ENCODE measurements around the gene SEMA5B.

SEMA5B gene

DNA sequence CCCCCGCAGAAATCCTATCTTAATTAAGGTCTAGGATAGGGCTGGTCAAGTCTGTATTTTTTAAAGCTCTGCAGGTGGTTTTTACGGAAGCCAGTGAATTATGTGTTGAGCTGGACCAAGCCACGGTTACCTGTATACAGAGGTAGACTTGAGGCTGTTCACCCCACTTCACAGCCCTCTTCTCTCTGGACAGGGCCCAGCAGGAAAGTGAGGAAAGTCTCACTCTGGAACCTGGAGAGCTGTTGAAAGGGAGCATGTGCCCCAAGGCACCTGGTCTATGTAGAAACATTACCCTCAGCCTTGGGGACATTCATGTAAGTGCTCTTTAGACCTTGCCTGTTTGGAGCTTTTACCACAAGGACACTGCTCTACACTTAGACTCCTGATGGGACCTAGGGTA, 6.9 kb downstream of the SEMA5B start:
- POLR2A ChIA-PET: interaction anchor here (0.9 kb wide), 1 partner anchor 43 kb away, joined by 3 read pairs; no protein-coding TSS in a partner anchor
- no peaks in the 10 kb centered on the region for H3K9me3 ChIP-seq (ENCODE audit: control insufficient read depth, insufficient read depth, low read depth, low read length)
- no peak overlapping the region for H3K27ac ChIP-seq (ENCODE audit: extremely low read depth, low read depth, low read length)
- H3K4me3 ChIP-seq (ENCODE audit: low read depth, low read length): no peak overlapping the region
- H3K4me1 ChIP-seq (ENCODE audit: control insufficient read depth, insufficient read depth, low read length): peaks cover 3% of the 10 kb centered on the region; the same call in 1 of the 2 replicates
- H3K36me3 ChIP-seq (ENCODE audit: control insufficient read depth in 2 of 2, insufficient read depth in 1 of 2, low read length in 2 of 2): no peaks in the 10 kb centered on the region
- CTCF ChIA-PET: interaction anchor here (1.2 kb wide), 1 partner anchor 46 kb away, joined by 3 read pairs; no protein-coding TSS in a partner anchor
- TF ChIP-seq RBAK (tag by site-specific recombination; IDR thresholded peaks at IDR 0.05) (no peak), ZNF792 (tag by site-specific recombination; IDR thresholded peaks at IDR 0.05) (no peak), ZNF664 (tag by site-specific recombination; IDR thresholded peaks at IDR 0.05) (no peak), ZNF660 (tag by site-specific recombination; IDR thresholded peaks at IDR 0.05) (no peak), ZNF112 (tag by site-specific recombination; IDR thresholded peaks at IDR 0.05) (no peak)
- TF ChIP-seq, protein P1, sequence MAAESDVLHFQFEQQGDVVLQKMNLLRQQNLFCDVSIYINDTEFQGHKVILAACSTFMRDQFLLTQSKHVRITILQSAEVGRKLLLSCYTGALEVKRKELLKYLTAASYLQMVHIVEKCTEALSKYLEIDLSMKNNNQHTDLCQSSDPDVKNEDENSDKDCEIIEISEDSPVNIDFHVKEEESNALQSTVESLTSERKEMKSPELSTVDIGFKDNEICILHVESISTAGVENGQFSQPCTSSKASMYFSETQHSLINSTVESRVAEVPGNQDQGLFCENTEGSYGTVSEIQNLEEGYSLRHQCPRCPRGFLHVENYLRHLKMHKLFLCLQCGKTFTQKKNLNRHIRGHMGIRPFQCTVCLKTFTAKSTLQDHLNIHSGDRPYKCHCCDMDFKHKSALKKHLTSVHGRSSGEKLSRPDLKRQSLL (tag by site-specific recombination; IDR thresholded peaks at IDR 0.05): no peak

DNA sequence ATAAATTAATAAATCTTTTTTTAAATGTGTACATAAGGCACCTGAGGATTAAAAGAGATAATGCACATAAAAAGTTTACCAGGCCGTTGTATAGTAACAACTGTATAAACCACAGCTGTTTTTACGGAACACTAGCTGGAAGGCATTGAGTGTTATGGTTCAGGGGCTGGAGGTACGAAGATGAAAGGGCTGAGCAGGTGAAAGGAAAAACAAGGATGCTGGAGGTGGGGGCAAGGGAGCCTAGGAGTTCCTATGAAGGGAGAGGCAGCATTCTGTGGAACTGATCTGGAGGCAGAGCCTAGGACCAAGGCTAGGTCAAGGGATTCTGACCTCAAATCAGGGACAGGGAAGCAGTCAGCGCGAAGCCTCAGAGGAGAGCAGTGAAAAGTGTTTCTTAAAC, 8.0 kb downstream of the SEMA5B start:
- H3K36me3 ChIP-seq (ENCODE audit: control insufficient read depth in 2 of 2, insufficient read depth in 1 of 2, low read length in 2 of 2): no peaks in the 10 kb centered on the region
- H3K9me3 ChIP-seq (ENCODE audit: control insufficient read depth, insufficient read depth, low read depth, low read length): no peaks in the 10 kb centered on the region
- ChIA-PET CTCF (interaction anchor here (1.9 kb wide), 1 partner anchor 9 kb away, joined by 16 read pairs; the partner anchor contains the start of gene SEMA5B), POLR2A (no interaction called here)
- no peak overlapping the region for H3K4me3 ChIP-seq (ENCODE audit: low read depth, low read length)
- H3K27ac ChIP-seq (ENCODE audit: extremely low read depth, low read depth, low read length): no peak overlapping the region
- H3K4me1 ChIP-seq (ENCODE audit: control insufficient read depth, insufficient read depth, low read length): peaks cover 3% of the 10 kb centered on the region; the same call in 1 of the 2 replicates
- TF ChIP-seq ZNF623 (tag by site-specific recombination; IDR thresholded peaks at IDR 0.05) (no peak), ZNF426 (tag by site-specific recombination; IDR thresholded peaks at IDR 0.05) (no peak), ZBTB7A (tag by site-specific recombination; IDR thresholded peaks at IDR 0.05; ENCODE audit: low read depth) (no peak), ZNF324 (tag by site-specific recombination; IDR thresholded peaks at IDR 0.05) (no peak), PRDM1 (tag by site-specific recombination; IDR thresholded peaks at IDR 0.05) (no peak), ZNF791 (tag by site-specific recombination; IDR thresholded peaks at IDR 0.05) (no peak), EGR2 (tag by site-specific recombination; IDR thresholded peaks at IDR 0.05; ENCODE audit: low read depth) (no peak), ZNF341 (tag by site-specific recombination; IDR thresholded peaks at IDR 0.05; ENCODE audit: low read depth) (no peak), ZNF416 (tag by site-specific recombination; IDR thresholded peaks at IDR 0.05) (no peak), ZNF544 (tag by site-specific recombination; IDR thresholded peaks at IDR 0.05) (no peak), SETDB1 (IDR thresholded peaks at IDR 0.05; ENCODE audit: insufficient read length, low read length) (no peak), ZNF76 (tag by site-specific recombination; IDR thresholded peaks at IDR 0.05; ENCODE audit: borderline replicate concordance, low read depth) (no peak), SCRT2 (tag by site-specific recombination; IDR thresholded peaks at IDR 0.05) (no peak)
- TF ChIP-seq, protein P2, sequence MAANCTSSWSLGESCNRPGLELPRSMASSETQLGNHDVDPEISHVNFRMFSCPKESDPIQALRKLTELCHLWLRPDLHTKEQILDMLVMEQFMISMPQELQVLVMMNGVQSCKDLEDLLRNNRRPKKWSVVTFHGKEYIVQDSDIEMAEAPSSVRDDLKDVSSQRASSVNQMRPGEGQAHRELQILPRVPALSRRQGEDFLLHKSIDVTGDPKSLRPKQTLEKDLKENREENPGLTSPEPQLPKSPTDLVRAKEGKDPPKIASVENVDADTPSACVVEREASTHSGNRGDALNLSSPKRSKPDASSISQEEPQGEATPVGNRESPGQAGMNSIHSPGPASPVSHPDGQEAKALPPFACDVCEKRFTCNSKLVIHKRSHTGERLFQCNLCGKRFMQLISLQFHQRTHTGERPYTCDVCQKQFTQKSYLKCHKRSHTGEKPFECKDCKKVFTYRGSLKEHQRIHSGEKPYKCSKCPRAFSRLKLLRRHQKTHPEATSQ (tag by site-specific recombination; IDR thresholded peaks at IDR 0.05): no peak
- TF ChIP-seq, protein P3, sequence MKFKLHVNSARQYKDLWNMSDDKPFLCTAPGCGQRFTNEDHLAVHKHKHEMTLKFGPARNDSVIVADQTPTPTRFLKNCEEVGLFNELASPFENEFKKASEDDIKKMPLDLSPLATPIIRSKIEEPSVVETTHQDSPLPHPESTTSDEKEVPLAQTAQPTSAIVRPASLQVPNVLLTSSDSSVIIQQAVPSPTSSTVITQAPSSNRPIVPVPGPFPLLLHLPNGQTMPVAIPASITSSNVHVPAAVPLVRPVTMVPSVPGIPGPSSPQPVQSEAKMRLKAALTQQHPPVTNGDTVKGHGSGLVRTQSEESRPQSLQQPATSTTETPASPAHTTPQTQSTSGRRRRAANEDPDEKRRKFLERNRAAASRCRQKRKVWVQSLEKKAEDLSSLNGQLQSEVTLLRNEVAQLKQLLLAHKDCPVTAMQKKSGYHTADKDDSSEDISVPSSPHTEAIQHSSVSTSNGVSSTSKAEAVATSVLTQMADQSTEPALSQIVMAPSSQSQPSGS (tag by site-specific recombination; IDR thresholded peaks at IDR 0.05; ENCODE audit: low read depth): no peak
- TF ChIP-seq, protein P4, sequence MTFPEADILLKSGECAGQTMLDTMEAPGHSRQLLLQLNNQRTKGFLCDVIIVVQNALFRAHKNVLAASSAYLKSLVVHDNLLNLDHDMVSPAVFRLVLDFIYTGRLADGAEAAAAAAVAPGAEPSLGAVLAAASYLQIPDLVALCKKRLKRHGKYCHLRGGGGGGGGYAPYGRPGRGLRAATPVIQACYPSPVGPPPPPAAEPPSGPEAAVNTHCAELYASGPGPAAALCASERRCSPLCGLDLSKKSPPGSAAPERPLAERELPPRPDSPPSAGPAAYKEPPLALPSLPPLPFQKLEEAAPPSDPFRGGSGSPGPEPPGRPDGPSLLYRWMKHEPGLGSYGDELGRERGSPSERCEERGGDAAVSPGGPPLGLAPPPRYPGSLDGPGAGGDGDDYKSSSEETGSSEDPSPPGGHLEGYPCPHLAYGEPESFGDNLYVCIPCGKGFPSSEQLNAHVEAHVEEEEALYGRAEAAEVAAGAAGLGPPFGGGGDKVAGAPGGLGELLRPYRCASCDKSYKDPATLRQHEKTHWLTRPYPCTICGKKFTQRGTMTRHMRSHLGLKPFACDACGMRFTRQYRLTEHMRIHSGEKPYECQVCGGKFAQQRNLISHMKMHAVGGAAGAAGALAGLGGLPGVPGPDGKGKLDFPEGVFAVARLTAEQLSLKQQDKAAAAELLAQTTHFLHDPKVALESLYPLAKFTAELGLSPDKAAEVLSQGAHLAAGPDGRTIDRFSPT (tag by site-specific recombination; IDR thresholded peaks at IDR 0.05): no peak
- TF ChIP-seq, protein P5, sequence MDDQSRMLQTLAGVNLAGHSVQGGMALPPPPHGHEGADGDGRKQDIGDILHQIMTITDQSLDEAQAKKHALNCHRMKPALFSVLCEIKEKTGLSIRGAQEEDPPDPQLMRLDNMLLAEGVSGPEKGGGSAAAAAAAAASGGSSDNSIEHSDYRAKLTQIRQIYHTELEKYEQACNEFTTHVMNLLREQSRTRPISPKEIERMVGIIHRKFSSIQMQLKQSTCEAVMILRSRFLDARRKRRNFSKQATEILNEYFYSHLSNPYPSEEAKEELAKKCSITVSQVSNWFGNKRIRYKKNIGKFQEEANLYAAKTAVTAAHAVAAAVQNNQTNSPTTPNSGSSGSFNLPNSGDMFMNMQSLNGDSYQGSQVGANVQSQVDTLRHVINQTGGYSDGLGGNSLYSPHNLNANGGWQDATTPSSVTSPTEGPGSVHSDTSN (CRISPR knock-in tag; IDR thresholded peaks at IDR 0.05): no peak
- TF ChIP-seq, protein P6, sequence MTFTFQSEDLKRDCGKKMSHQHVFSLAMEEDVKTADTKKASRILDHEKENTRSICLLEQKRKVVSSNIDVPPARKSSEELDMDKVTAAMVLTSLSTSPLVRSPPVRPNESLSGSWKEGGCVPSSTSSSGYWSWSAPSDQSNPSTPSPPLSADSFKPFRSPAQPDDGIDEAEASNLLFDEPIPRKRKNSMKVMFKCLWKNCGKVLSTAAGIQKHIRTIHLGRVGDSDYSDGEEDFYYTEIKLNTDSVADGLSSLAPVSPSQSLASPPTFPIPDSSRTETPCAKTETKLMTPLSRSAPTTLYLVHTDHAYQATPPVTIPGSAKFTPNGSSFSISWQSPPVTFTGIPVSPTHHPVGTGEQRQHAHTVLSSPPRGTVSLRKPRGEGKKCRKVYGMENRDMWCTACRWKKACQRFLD (tag by site-specific recombination; IDR thresholded peaks at IDR 0.05): no peak
- TF ChIP-seq, protein P7, sequence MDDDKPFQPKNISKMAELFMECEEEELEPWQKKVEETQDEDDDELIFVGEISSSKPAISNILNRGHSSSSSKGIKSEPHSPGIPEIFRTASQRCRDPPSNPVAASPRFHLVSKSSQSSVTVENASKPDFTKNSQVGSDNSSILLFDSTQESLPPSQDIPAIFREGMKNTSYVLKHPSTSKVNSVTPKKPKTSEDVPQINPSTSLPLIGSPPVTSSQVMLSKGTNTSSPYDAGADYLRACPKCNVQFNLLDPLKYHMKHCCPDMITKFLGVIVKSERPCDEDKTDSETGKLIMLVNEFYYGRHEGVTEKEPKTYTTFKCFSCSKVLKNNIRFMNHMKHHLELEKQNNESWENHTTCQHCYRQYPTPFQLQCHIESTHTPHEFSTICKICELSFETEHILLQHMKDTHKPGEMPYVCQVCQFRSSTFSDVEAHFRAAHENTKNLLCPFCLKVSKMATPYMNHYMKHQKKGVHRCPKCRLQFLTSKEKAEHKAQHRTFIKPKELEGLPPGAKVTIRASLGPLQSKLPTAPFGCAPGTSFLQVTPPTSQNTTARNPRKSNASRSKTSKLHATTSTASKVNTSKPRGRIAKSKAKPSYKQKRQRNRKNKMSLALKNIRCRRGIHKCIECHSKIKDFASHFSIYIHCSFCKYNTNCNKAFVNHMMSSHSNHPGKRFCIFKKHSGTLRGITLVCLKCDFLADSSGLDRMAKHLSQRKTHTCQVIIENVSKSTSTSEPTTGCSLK (tag by site-specific recombination; IDR thresholded peaks at IDR 0.05): no peak

All from HEK293 (cell line).